Smooth muscle cell (in vitro differentiated cells): ENCODE measurements around the gene RGS14. TPM values are rescaled to one million over a fixed set of nuclear protein-coding genes. Genes with fewer than 3 reads are reported as not detected.

ENCODE experiments used
- DNase-seq: peaks from one replicate; lab custom pipeline; 2025; ENCODE audit not compliant: unreplicated experiment; lab: John Stamatoyannopoulos, UW
- H2AFZ ChIP-seq: fragments of 200-600 bp; sonication (generic); 2 replicates; pipeline ENCODE4 v1.6.0; 2016; ENCODE audit warnings: antibody characterized with exemption, low read depth, mild to moderate bottlenecking
- H3F3A ChIP-seq: fragments of 200-600 bp; sonication (generic); 2 replicates; pipeline ENCODE4 v1.6.0; 2017; ENCODE audit warnings: antibody characterized with exemption, low read depth
- H3K27ac ChIP-seq: fragments of 200-600 bp; sonication (generic); 2 replicates; pipeline ENCODE4 v1.5.1; 2016; ENCODE audit warnings: low read depth, mild to moderate bottlenecking
- H3K27me3 ChIP-seq: fragments of 200-600 bp; sonication (generic); 2 replicates; pipeline ENCODE4 v1.6.1; 2016; ENCODE audit warnings: low read depth, mild to moderate bottlenecking
- H3K36me3 ChIP-seq: fragments of 200-600 bp; sonication (generic); 2 replicates; pipeline ENCODE4 v1.5.1; 2016; ENCODE audit warnings: low read depth
- H3K4me1 ChIP-seq: fragments of 200-600 bp; sonication (generic); 2 replicates; pipeline ENCODE4 v1.5.1; 2016; ENCODE audit warnings: low read depth
- H3K4me2 ChIP-seq: fragments of 200-600 bp; sonication (generic); 2 replicates; pipeline ENCODE4 v1.6.0; 2016; ENCODE audit warnings: mild to moderate bottlenecking
- H3K4me3 ChIP-seq: fragments of 200-600 bp; sonication (generic); 2 replicates; pipeline ENCODE4 v1.5.1; 2016; ENCODE audit warnings: mild to moderate bottlenecking
- H3K79me2 ChIP-seq: fragments of 200-600 bp; sonication (generic); 2 replicates; pipeline ENCODE4 v1.6.0; 2016; ENCODE audit warnings: low read depth, mild to moderate bottlenecking
- H3K9ac ChIP-seq: fragments of 200-600 bp; sonication (generic); 2 replicates; pipeline ENCODE4 v1.6.0; 2016; ENCODE audit warnings: low read depth
- H3K9me3 ChIP-seq: fragments of 200-600 bp; sonication (generic); replicated peaks from 2 replicates; pipeline ENCODE4 v1.5.1; 2016; ENCODE audit warnings: low read depth
- H4K20me1 ChIP-seq: fragments of 200-600 bp; sonication (generic); 2 replicates; pipeline ENCODE4 v1.6.0; 2016; ENCODE audit warnings: low read depth
- WGBS: methylation state at CpG from one replicate; pipeline ENCODE4 v1.1.7; 2016; ENCODE audit warnings: low lambda C conversion rate; 5-methylcytosine and 5-hydroxymethylcytosine counted together
- polyA plus RNA-seq: library from polyadenylated mRNA; unstranded; fragments of >200 nt; fragmentation: Nextera tagmentation; extraction: Ambion mirVana; gene quantifications from 2 replicates; pipeline ENCODE4 v1.2.1, GENCODE V29; 2016
- total RNA-seq: library from RNA; depleted of rRNA; stranded (reverse); fragments of >200 nt; gene quantifications from 2 replicates; pipeline ENCODE4 v1.2.3, GENCODE V29; 2014
- TF ChIP-seq, protein P1 (sequence below): fragments of 200-600 bp; sonication (generic); IDR thresholded peaks from 2 replicates; pipeline ENCODE4 v1.5.1; 2017; ENCODE audit warnings: borderline replicate concordance, mild to moderate bottlenecking, antibody characterized with exemption; ENCODE audit not compliant: insufficient read depth, poor library complexity, severe bottlenecking

RGS14 gene
- total and polyA plus RNA-seq, 2 experiments from 2014 or later: 6.0 to 23.3 TPM

DNA sequence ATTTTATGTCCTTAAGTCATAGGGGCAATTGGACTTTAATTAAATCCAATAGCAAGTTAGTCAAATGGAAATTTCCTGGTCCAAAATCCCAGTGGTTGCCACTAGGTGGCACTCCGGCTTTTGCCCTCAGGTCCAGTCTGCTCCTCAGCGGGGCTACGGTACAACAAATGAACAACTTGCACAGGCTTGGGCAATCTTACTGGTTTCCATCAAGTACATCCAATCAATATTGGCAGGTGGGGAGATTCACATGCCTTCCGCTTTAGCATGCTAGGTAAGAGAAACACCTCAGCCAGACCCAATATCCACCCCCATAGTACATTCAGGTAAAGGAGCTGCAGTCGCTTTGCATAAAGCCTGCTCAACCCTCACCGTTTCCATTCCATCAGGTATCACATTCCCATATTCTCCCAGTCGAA, 39.8 kb upstream of the RGS14 start:
- no peaks in the 10 kb centered on the region for H3K36me3 ChIP-seq
- no peaks in the 10 kb centered on the region for H3K4me1 ChIP-seq
- no peaks in the 10 kb centered on the region for H3K27me3 ChIP-seq
- H3F3A ChIP-seq: peaks cover 3% of the 10 kb centered on the region
- DNase-seq: peak; percentile 15
- TF ChIP-seq, protein P1, sequence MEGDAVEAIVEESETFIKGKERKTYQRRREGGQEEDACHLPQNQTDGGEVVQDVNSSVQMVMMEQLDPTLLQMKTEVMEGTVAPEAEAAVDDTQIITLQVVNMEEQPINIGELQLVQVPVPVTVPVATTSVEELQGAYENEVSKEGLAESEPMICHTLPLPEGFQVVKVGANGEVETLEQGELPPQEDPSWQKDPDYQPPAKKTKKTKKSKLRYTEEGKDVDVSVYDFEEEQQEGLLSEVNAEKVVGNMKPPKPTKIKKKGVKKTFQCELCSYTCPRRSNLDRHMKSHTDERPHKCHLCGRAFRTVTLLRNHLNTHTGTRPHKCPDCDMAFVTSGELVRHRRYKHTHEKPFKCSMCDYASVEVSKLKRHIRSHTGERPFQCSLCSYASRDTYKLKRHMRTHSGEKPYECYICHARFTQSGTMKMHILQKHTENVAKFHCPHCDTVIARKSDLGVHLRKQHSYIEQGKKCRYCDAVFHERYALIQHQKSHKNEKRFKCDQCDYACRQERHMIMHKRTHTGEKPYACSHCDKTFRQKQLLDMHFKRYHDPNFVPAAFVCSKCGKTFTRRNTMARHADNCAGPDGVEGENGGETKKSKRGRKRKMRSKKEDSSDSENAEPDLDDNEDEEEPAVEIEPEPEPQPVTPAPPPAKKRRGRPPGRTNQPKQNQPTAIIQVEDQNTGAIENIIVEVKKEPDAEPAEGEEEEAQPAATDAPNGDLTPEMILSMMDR: peak; percentile 81
- 29% methylated on average over 7 of the region's 7 CpGs for WGBS
- no peaks in the 10 kb centered on the region for H3K9me3 ChIP-seq
- no peaks in the 10 kb centered on the region for H3K79me2 ChIP-seq
- peaks cover 21% of the 10 kb centered on the region for H4K20me1 ChIP-seq
- no peak overlapping the region for H3K9ac ChIP-seq
- no peak overlapping the region for H3K4me3 ChIP-seq
- H3K4me2 ChIP-seq: no peak overlapping the region
- no peak overlapping the region for H2AFZ ChIP-seq
- no peak overlapping the region for H3K27ac ChIP-seq

DNA sequence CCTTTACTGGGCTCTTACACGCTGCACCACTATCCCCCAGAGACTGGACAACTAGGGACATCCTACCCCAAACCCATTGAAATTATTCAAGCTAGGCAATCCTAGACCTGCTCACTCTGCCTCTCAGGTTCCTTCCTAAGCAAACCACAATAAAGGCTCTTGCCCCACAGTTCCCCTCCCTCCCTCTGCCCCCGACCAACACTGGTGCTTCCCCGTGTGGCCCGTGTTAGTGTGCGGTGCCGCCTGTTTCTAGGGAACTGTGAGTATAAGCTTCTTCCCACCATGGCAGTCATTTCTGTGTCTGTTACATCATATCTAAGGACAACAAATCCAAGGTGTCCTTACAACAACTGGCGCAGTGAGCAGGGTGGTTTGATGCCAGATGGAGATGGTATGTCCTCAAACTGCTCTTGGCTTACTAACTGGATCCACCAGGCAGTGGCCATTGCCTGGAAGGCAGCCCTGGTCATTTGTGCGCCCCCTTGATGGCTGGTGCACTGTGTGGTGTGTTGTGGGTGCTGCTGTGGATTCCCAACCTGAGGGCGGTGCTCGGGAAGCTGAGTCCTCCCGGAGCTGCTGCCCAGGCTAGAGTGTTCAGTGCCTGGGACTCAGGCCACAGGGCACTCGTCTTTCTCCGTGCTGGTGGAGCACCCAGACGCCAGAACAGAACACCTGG, 37.7 kb upstream of the RGS14 start:
- TF ChIP-seq, protein P1: no peak
- DNase-seq: no peak
- Histone ChIP-seq H3K36me3 (no peaks in the 10 kb centered on the region), H3K4me3 (no peak overlapping the region), H3K27me3 (no peaks in the 10 kb centered on the region), H3K79me2 (no peaks in the 10 kb centered on the region), H3K4me2 (no peak overlapping the region), H3F3A (peaks cover 3% of the 10 kb centered on the region), H3K9me3 (no peaks in the 10 kb centered on the region), H2AFZ (no peak overlapping the region), H3K27ac (no peak overlapping the region), H4K20me1 (peaks cover 17% of the 10 kb centered on the region), H3K9ac (no peak overlapping the region), H3K4me1 (no peaks in the 10 kb centered on the region)
- 94% methylated on average over 14 of the region's 14 CpGs for WGBS

DNA sequence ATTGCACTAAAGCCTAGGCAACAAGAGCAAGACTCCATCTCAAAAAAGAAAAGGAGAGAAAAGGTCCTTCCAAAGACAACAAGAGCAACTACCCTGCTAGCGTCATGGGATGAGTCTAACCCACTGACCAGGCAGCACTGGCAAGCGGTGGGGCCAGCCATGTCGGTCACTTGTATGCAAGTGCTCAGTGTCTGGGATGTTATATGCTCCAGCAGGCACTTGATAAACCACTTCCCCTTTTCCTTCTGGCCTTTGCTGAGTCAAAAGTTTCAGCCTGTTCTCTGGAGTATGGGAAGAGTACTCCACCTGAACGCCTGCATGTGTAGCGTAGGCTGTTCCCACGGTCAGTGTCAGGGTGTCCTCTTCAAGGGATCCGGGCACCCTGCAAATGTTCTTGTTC, 36.8 kb upstream of the RGS14 start:
- Histone ChIP-seq H3K4me2 (no peak overlapping the region), H2AFZ (no peak overlapping the region), H3K27me3 (no peaks in the 10 kb centered on the region), H3K9me3 (no peaks in the 10 kb centered on the region), H3F3A (peaks cover 3% of the 10 kb centered on the region), H4K20me1 (peaks cover 25% of the 10 kb centered on the region), H3K79me2 (no peaks in the 10 kb centered on the region), H3K36me3 (no peaks in the 10 kb centered on the region), H3K9ac (no peak overlapping the region), H3K4me1 (no peaks in the 10 kb centered on the region), H3K4me3 (no peak overlapping the region), H3K27ac (no peak overlapping the region)
- TF ChIP-seq, protein P1: no peak
- WGBS: 96% methylated on average over 7 of the region's 7 CpGs
- DNase-seq: no peak

DNA sequence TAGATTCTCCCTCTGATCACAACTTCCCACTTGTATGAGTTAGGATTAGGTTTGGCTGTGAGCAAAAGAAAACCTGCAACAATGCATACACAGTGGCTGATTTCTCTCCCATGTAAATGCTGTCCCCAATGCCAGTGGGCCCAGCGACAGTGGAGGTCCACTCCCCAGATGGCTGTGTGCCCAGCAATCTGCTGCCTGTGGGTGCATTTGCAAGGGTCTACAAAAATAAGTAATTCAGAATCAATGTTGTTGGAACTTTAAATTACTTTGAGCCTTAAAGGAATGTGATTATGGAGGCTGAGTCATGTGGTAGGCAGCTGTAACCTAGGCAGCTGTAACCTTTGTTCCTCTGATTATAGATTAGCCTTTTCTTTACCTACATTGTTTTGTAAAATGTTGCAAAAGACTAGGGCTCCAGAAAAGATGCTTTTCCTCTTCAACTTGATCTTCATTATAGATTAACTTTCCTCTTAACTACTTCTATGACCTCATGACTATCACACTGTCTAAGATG, 31.8 kb upstream of the RGS14 start:
- DNase-seq: no peak
- WGBS: 46% methylated on average over 1 of the region's 1 CpG
- Histone ChIP-seq H3K79me2 (no peaks in the 10 kb centered on the region), H3K4me2 (no peak overlapping the region), H3K27me3 (no peaks in the 10 kb centered on the region), H2AFZ (no peak overlapping the region), H3K27ac (no peak overlapping the region), H3K9me3 (no peaks in the 10 kb centered on the region), H3K4me1 (no peaks in the 10 kb centered on the region), H3K9ac (no peak overlapping the region), H3F3A (no peaks in the 10 kb centered on the region), H3K36me3 (no peaks in the 10 kb centered on the region), H4K20me1 (peaks cover 41% of the 10 kb centered on the region), H3K4me3 (no peak overlapping the region)
- TF ChIP-seq, protein P1: no peak
